Fibroblast of the conjunctiva (primary cell): ENCODE measurements around the gene SLX4.

Experiments
- DNase-seq: peaks from one replicate; pipeline ENCODE4 v3.0.0-alpha.2; 2010; ENCODE audit warnings: low read depth

SLX4 gene

GRCh38 chr16:3553138-3553923, 58.1 kb downstream of the SLX4 start:
- DNase-seq: no peak

- no peak for DNase-seq
Measured at GRCh38 chr16:3550851-3551847, 60.3 kb downstream of the SLX4 start.

GRCh38 chr16:3549906-3550305, 61.5 kb downstream of the SLX4 start:
- no peak for DNase-seq

GRCh38 chr16:3548859-3549258, 62.5 kb downstream of the SLX4 start:
- DNase-seq: no peak

GRCh38 chr16:3548445-3548844, 63.0 kb downstream of the SLX4 start:
- DNase-seq: no peak

- DNase-seq: no peak
Measured at GRCh38 chr16:3546986-3547682, 64.3 kb downstream of the SLX4 start.

- no peak for DNase-seq
Measured at GRCh38 chr16:3542601-3543373, 68.6 kb downstream of the SLX4 start.

- no peak for DNase-seq
Measured at GRCh38 chr16:3541527-3542155, 69.8 kb downstream of the SLX4 start.

GRCh38 chr16:3538222-3538621, 73.2 kb downstream of the SLX4 start:
- DNase-seq: no peak

- peak; percentile 9 for DNase-seq
Measured at GRCh38 chr16:3536851-3537250, 74.6 kb downstream of the SLX4 start.

- peak; percentile 86 for DNase-seq
Measured at GRCh38 chr16:3536271-3536731, 75.1 kb downstream of the SLX4 start.

GRCh38 chr16:3534126-3534525, 77.3 kb downstream of the SLX4 start:
- no peak for DNase-seq

GRCh38 chr16:3532741-3533140, 78.7 kb downstream of the SLX4 start:
- no peak for DNase-seq
